Thyroid gland (tissue), 4 donors: ENCODE data around the gene RPL5.

Experiments used
- POLR2A ChIP-seq, 2 donors: fragments of 450-650 bp; IDR thresholded peaks; one replicate each; pipeline ENCODE4 v1.6.1; 2017; ENCODE audit warnings: antibody characterized with exemption in 2 of 2, mild to moderate bottlenecking in 2 of 2, moderate library complexity in 1 of 2
- TF ChIP-seq, protein P1 (sequence below), 6 experiments: fragments of 200-600 bp in 3 of 6; fragments of 450-650 bp in 3 of 6; sonication (generic) in 3 of 6; IDR thresholded peaks; one replicate each; pipeline ENCODE4 v1.5.1; 2016 to 2019; ENCODE audit warnings: antibody characterized with exemption in 6 of 6, mild to moderate bottlenecking in 2 of 6, inconsistent platforms in 1 of 6, moderate library complexity in 1 of 6

DNA sequence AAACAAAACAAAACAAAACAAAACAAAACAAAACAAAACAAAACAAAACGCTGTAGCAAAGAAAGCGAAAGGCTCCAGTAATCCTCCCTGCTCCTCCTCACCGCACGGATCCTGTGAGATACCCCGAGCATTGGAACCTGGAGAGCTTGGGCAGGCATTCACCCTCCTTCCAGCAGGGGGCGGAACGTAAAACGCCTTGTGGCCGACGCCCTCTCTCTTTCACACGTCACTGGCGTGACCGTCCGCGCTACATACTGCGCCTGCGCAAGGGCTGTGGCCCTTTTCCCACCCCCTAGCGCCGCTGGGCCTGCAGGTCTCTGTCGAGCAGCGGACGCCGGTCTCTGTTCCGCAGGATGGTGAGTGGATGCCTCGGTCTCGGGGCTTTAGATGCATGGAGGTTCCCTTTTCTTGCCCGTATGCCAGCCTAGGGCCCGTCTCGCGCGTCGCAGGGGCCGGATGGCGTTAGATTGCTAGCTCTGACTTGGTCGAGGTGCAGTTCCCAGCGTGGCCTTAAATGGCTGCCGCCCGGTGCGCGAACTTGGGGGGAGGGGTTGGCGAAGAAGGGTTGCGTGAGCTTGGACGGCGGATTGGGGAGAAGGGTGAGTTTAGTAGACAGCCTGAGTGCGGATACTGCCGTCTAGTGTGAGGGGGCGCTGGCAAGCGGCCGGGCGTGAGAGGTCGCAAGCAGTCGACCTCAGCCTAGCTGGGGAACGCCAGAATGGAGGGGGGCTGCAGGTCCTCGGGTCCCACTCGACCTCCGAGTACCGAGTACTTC, at the start of gene RPL5:
- TF ChIP-seq, protein P1, sequence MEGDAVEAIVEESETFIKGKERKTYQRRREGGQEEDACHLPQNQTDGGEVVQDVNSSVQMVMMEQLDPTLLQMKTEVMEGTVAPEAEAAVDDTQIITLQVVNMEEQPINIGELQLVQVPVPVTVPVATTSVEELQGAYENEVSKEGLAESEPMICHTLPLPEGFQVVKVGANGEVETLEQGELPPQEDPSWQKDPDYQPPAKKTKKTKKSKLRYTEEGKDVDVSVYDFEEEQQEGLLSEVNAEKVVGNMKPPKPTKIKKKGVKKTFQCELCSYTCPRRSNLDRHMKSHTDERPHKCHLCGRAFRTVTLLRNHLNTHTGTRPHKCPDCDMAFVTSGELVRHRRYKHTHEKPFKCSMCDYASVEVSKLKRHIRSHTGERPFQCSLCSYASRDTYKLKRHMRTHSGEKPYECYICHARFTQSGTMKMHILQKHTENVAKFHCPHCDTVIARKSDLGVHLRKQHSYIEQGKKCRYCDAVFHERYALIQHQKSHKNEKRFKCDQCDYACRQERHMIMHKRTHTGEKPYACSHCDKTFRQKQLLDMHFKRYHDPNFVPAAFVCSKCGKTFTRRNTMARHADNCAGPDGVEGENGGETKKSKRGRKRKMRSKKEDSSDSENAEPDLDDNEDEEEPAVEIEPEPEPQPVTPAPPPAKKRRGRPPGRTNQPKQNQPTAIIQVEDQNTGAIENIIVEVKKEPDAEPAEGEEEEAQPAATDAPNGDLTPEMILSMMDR (IDR thresholded peaks at IDR 0.05): peak; percentile 76 to 98 (median 90)
- peak; percentile 79 to 96 for TF ChIP-seq POLR2A (IDR thresholded peaks at IDR 0.05)
